GM19372 (cell line): ENCODE data around the gene DUSP23.

Experiments used
- ATAC-seq: cut with Tn5 transposase; IDR thresholded peaks from one replicate; pipeline ENCODE4 v1.9.1; 2021; ENCODE audit warnings: mild to moderate bottlenecking, low read depth, moderate library complexity; ENCODE audit not compliant: unreplicated experiment

The DUSP23 gene

DNA sequence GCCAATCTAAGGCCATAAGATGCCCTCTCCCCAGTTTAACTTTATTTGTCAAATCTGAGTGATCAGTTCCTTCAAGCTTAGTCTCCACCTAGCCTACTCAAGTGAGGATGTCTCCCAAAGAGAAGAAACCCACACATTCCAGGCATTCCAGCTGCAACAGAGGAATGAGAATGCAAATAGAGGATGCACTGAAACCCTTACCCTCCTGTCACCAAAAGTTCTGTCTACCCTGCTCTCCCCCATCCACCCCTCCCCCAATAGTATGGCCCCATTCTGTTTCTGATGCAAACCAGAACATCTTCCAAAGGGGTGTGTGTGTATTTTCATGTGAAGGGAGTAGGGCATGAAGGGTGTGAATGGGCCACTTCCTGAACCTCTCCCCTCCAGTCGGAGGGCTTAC is 3.0 kb downstream of the DUSP23 start:
- no peak for ATAC-seq

DNA sequence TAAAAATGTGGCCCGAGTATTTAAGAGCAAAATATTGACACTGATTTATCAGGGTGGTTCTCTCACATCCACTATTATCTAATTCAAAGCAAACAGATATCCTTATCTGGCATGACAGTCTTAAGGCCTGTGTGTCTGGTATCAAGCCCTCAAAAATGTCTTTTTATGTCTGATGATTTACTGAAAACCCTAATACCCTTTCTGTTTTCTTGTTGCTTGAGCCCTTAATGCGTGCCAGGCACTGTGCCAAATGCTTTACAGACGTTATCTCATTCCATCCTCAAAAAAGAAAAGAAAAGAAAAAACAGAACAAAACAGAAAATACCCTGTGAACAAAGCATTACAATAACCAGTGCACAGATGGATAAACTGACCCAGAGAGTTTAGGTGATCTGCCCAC is 5.7 kb downstream of the DUSP23 start:
- no peak for ATAC-seq

DNA sequence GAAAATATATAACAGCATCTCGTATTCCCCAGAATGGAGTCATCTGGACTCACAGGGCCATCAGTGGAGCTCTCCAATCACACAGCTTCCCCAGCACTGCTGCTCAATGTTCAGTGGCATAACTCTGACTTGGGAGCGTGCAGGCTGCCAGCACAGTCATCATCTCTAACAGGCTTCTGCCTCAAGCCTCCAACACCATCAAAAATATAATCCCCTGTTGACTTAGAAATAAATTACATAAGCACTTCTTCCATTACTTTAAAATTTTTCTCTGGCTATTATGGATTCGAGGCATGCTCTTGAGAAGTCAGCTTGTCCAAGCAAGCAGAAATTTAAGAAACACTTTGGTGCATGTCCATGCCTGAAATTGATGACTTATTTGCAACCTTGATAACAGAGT is 6.2 kb downstream of the DUSP23 start:
- ATAC-seq = no peak

DNA sequence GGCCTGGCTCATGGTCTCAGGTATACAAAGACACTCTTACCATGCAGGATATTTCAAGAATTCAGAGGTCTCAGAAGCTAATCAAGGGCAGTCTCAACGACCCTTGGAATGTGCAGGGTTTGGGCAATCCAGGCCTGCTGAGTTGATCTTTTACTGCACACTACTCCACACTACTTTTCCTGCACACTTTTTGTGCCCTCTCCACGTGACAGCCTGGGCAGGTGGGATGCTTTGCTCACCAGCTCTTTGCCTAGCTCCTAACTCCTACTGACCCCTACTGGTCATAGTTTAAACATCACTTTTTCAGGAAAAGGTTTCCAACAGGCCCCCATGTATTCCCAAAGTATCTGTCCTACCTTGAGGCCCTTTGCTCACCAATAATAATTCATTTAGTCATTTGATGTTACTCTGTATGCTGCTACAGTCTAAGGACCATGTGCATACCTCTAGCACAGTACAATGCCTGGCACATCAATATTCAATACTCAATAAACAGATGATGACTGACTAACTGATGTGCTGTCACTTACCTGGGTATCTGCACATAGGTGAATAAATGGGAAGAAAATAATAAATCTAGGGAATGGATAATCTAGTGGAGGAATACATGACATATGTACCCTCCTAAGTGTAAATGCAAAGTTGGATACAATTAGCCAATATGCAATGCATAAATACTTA is 9.6 kb downstream of the DUSP23 start:
- ATAC-seq = no peak

DNA sequence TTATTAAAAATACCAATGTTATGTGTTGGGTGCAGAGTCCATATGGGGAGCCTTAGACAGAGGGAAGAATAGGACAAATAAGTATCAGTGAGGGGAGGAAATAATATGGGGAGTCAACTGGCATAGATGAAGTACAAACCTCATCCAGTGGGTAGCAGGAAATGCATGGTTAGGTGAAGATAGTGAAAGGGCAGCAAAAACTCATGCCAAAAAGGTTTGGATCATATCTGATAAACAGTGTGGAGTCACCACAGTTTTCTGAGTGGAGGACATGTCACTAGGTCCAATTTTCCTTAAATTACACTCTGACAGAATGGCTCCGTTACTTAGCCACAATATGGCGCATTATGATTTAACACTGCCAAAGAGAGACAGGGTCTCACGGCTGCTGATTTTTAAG is 10.3 kb downstream of the DUSP23 start:
- ATAC-seq = no peak

DNA sequence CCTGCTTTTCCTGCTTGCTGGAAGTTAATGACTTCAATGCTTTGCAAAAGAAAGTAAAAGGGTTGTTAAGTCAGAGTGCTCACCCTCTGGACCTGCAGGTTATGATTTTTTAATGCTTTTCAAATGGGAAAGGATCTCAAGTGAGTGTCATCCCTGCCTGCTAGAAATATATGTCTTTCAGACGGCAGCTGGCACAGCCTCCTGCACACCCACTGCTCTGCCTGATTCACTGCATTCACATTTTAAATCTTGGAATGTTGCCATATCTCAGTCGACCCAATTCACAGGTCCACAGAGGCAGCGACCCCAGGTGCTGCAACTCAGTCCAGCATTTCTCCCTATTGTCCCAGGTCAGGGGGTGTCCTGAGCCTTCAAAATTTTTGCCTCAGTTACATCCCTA is 10.7 kb downstream of the DUSP23 start:
- no peak for ATAC-seq

DNA sequence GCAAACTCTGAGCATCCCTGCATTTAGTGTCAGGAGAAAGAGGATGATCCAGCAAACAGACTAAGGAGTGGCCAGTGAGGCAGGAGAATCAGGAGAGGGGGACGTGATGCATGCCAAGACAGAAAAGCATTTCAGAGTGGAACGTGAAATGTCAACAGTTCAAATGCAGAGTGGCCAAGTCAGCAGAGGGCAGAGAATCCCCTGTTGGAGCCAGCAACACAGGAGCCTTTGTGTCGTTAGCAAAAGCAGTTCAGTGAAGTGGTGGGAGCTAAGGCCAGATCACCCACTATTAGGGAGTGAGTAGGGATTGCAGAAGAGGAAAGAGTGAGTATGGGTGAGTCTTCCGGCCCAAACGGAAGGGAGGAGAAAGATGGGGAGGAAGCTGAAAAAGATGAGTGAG is 14.8 kb downstream of the DUSP23 start:
- no peak for ATAC-seq

DNA sequence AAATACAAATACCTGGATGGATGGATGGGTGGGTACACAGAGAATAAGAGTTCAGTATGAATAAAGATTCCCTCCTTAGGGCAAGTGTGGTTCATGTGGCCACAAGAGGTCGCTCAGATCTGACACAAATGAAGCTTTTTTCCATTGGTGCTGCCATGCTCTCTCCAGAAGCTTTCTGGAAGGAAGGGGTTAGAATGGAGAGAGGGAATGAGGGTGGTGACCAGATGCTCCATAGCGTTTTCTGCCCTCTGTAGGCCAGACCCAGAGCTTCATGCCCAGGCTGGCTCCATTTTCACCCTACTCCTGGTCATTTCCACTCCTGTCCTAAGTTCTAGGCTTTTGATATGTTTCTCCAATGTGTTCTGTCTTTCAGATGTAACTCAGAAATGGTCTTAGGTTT is 18.1 kb downstream of the DUSP23 start:
- no peak for ATAC-seq

DNA sequence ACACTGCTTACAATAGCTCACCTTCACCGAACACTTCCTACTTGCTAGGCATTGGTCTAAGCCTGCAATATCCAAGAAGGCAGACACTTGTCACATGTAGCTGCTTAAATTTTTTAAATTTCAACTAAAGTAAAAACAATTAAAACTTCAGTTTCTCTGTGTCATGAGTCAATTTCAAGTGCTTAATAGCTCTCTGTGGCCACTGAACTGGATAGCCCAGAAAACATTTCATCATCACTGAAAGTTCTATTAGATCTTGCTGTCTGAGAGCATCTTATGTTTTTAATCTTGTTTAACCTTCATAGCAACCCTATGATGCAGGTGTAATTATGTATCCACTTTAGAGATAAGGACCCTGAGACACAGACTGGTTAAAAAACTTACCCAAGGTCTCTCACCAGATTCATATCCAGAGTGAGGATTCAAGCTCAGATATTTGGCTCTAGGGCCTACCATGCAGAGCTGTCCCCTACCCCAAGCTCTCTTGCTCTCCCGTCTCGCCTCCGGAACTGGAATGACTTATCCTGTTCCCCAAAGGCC is 18.8 kb downstream of the DUSP23 start:
- no peak for ATAC-seq

DNA sequence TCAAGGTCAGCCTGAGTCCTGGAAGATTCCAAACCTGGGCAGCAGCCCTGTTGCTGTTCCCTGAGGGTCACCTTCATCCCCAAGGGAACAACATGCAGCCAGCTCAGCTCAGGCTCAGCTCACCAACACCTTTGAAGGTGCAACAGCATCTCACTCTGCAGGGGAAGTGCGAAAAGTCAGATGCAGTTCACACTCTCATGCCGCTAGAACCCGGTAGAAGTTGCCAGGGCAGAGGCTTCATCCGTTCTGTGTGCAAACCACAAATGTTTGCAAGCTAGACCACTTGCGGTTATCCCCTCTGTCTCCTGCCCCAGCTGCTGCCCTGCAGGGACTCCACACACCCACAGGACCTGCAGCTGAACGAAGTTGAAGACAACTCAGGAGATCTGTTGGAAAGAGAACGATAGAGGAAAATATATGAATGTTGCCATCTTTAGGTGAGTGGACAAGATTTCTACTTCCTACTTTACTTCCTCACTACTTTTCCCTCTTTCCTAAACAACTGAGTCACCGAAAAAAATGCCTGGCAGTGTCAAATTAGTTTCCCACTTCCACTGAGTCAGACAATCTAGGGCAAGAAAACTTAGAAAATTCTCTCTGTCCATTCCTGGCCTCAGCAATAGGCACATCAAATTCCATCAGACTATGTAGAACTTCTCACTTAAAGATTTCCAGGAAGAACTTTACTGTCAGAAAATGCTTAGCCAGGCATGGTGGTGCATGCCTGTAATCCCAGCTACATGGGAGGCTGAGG is 19.6 kb downstream of the DUSP23 start:
- ATAC-seq = no peak

DNA sequence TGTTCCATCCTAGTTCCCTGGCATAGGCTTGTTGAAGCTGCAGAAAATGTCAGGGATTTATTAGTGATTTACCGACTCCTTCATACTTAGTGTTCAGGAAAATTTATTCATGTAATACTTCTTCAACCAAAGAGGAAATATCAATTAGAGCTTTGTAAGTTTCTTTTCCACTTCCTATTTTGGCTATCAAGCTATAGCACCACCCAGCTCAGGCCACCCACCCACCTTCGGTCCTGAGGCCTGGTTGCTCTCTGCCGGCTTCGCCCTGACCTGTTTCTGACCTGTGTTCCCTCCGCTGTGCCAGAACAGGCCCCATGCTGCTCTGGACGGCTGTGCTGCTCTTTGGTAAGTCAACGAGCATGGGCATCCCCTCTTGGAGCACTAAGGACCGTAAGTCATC is 21.3 kb downstream of the DUSP23 start, which contains the start of gene FCRL6:
FCRL6 (plus strand) TSS at position 250 of the 400 bp plus-strand sequence; CDS start at position 315, 65 bp downstream.
- ATAC-seq = no peak

DNA sequence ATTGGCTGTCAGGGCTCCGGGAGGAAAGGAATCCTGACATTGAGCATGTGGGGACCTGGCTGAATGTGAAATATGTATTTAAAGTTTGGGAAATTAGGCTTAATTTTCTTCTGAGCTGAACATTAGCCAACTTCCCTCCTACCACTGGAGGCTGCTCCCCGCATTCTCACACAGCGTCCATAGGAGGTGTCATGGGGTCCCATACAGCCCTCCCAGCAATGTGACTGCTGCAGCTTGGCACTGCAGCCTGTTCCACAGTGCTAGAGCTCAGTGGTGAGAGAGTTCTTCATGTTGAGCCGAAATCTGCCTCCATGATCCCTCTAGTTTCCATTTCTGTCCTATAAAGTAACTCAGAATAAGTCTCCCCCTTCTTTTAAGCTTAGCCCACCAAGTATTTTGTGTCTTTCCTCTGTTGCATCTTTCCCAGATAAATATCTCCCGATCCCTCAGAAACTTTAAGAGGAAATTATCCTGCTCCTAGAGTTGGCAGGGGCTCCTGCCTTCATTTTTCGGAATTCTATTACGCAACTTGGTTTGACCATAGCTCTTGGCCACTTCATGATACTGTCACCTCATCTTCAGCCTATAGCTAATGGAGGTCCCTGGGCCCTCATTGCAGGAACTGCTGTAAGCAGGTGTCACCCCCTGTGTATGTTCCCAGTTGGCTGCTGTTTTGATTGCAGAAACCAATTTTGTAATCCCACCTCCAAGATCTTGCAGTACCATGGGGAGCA is 23.4 kb downstream of the DUSP23 start:
- ATAC-seq = no peak

DNA sequence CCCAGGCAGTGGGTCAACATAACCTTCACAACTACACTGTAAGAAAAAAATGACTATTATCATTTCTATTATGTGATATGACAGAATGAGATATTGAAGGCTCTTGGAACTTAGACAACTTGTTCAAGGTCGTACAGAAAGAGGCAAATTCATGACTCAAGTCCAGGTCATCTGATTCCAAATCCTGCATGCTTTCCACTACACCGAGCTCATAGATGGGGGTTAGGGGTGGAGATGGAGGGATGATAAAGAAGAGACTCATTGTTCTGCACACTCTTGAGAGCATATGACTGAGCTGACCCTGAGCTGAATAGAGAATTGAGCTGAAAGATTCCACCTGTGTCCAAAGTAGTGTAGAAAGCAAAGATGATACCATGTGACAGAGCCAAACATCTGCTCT is 24.2 kb downstream of the DUSP23 start:
- ATAC-seq = no peak

DNA sequence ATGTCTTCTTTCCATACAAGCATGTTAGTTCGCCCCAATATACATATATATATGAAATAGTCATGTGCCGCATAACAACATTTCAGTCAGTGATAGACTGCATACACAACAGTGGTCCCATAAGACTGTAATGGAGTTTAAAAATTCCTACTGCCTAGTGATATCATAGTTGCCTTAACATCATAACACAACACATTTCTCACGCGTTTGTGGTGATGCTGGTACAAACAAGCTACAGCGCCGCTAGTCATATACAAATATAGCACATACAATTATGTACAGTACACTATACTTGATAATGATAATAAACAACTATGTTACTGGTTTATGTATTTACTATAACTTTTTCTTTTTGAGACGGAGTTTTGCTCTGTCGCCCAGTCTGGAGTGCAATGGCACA is 35.2 kb downstream of the DUSP23 start:
- ATAC-seq = no peak

DNA sequence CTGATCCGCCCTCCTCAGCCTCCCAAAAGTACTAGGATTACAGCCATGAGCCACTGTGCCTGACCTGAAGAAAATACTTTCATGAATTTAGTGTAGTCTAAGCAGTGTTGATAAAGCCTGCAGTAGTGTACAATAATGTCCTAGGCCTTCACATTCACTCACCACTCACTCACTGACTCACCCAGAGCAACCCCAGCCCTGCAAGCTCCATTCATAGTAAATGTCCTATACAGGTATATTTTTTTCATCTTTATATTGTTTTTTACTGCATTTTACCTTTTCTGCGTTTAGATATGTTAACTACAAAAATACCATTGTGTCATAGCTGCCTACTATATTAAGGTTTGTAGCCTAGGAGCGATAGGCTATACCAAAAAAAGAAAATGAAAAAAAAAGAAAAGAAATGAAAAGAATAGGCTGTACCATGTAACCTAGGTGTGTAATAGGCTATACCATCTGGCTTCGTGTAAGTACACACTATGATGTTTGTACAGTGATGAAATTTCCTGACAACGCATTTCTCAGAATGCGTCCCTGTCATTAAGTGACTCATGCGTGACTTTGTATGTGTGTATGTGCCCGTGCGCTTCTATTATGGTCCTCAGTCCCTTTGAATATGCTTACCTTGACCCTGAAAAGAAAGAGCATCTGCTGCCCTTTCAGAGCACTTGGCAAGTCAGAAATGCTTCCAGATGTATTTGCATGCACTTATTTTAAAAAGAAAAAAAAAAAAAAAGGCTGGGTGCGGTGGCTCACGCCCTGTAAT is 36.7 kb downstream of the DUSP23 start:
- ATAC-seq = no peak

DNA sequence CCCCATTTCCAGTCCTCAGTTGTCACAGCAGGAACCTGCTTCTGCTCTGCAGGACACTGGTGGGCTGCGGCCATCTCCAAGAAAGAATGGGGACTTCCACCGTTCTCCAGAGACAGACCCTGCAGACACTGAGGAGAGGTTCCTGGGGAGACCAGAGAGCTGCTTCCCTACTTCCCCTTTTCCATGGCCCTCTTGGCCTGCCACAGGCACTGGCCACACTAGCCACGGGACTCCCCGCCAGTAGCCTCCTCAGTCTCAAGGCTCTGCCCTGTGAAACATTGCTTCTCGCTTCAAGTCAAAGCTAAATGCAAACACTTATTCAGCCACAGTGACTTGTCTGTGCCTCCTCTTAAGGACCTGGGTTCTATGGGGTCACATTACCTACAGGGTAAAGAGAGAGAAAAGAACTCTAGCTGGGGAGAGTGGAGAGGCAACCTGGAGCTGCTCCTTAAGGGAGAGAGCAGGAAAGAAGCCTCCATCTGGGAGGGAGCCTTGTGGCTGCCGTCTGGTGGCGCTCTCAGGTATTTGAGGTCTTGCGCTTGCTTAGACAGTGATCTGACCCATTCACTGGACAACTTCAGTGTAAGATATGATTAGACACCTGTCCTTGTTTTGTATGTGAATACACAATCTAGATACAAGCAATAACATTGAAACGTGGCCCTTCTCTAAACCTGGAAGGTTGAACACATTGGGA is 40.6 kb downstream of the DUSP23 start:
- peak; percentile 60 for ATAC-seq

DNA sequence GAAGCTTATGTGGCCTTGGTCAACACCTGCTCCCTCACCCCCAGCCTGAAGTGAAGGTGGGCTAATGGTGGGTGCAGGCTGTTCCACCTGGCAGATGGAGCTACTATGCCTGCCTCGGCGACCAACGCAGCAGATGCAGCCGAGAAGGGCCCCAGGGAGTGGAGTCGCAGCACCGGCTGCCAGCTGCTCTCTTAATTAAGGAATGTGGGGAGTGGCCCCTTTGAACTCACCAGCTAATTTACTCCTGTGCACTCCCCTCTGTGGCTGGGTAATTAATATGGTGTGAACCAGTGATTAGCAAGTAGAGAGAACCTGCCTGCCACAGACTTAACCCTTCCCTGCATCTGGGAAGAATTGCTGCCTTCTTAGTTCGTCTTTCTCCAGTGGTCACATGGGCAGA is 42.6 kb downstream of the DUSP23 start:
- ATAC-seq = no peak

DNA sequence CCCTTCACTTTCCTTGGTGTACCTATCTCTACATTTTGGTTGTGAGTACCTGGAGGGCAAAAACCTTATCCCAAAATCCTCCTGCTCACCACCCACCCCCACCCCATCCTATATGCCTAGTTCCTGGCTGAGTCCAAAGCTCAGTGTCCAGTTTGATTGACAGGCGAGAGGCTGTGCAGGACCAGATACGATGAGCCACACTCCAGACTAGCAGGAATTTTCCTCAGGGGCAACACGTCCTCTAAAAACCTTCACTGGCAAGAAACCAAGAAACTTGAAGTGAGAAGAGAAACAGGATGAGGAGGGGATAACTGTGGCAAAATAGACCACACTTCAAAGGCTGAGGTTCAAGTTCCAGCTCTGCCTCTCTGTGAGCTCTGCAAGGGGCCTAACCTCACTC is 44.8 kb downstream of the DUSP23 start:
- no peak for ATAC-seq

DNA sequence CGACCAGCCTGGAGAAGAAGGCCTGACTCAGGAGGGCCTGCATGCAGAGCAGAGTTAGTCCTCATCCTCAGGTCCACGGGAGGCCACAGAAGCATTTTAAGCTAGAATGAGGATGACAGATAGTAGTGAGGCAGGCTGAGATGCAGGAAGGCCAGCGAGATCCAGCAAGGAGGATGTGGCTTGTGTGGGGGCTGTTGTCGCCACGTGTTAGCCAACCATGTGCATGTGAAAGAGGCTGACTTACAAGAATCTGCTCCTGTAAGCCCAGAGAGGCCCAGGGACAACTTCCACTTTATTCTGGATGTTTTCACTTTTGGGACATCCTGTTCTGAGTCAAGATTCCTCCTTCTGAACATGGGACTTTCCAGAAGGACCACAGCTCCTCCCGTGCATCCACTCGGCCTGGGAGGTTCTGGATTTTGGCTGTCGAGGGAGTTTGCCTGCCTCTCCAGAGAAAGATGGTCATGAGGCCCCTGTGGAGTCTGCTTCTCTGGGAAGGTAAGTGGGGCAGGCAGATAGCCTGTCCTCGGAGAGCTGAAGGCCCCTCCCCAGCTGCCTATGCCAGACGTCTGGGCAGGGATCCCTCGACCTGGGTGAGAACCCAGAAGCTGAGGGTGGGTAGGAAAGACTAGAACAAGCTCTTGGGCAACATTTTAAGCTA is 45.8 kb downstream of the DUSP23 start, which contains the start of gene SLAMF8:
SLAMF8 (plus strand) TSS at position 433 of the 661 bp plus-strand sequence; CDS start at position 459, 26 bp downstream.
- peak; percentile 51 for ATAC-seq
